ENCODE results near the gene WDR81. TPM values are rescaled to one million over a fixed set of nuclear protein-coding genes. Genes with fewer than 3 reads are reported as not detected.

The WDR81 gene
- polyA plus RNA-seq, 1 donor (not counting 4 experiments of a cell fraction or from before 2014, with no cell fraction given): 4.2 TPM

DNA sequence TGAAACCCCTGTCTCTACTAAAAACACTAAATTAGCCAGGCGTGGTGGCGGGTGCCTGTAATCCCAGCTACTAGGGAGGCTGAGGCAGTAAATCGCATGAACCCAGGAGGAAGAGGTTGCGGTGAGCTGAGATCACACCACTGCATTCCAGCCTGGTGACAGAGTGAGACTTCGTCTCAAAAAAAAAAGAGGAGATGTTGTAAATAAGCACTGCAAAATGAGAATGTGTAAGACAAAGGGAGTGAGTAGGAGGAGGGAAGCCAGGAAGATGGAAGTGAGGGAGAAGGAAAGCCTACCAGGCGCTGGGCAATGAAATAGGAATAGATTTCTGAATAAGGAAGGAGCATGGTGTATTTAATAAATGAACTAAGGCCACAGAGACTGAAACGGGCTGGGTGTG is 31.2 kb upstream of the WDR81 start:
- FAIRE-seq (no peak), DNase-seq (ENCODE audit: low read depth, low spot score) (no peak)
- Histone ChIP-seq H3K9me1 (ENCODE audit: control insufficient read depth, extremely low read depth, insufficient read depth, low read length) (no peaks in the 10 kb centered on the region), H3K4me2 (ENCODE audit: control insufficient read depth, extremely low read depth, insufficient read depth, low read depth, low read length) (no peak overlapping the region), H3K27me3 (ENCODE audit: control insufficient read depth, extremely low read depth, insufficient read depth, low read length) (no peaks in the 10 kb centered on the region), H4K20me1 (ENCODE audit: control insufficient read depth, extremely low read depth, insufficient read depth, low read length) (no peaks in the 10 kb centered on the region), H3K4me3 (ENCODE audit: control insufficient read depth in 2 of 3, extremely low read depth in 1 of 3, insufficient read depth in 2 of 3, low read depth in 1 of 3, low read length in 3 of 3) (no peak overlapping the region), H3K36me3 (ENCODE audit: control insufficient read depth in 2 of 2, extremely low read depth in 1 of 2, insufficient read depth in 2 of 2, low read length in 2 of 2) (no peaks in the 10 kb centered on the region), H3K27ac (ENCODE audit: control insufficient read depth, insufficient read depth, low read length) (no peak overlapping the region), H3K9ac (ENCODE audit: control insufficient read depth, extremely low read depth, insufficient read depth, low read length) (no peak overlapping the region), H3K9me3 (ENCODE audit: control insufficient read depth, low read depth, low read length) (no peaks in the 10 kb centered on the region), H2AFZ (ENCODE audit: control insufficient read depth, low read length) (no peak overlapping the region), H3K79me2 (ENCODE audit: control insufficient read depth, insufficient read depth, low read length) (no peaks in the 10 kb centered on the region), H3K4me1 (ENCODE audit: control insufficient read depth, extremely low read depth, insufficient read depth, low read length) (no peaks in the 10 kb centered on the region)
- TF ChIP-seq CTCF (optimal IDR thresholded peaks at IDR 0.05 in 1 of 3, IDR thresholded peaks at IDR 0.05 in 1 of 3, conservative IDR thresholded peaks at IDR 0.05 in 1 of 3; ENCODE audit: extremely low read depth in 1 of 3, insufficient read depth in 2 of 3, low read length in 3 of 3) (no peak), EZH2 (IDR thresholded peaks at IDR 0.05; ENCODE audit: low read length) (no peak)
- dilution Hi-C loops (cut with MboI; ENCODE audit: extremely low pct_ligation_motif_present, low sequenced_read_pairs): no loop called here

- Histone ChIP-seq H4K20me1 (ENCODE audit: control insufficient read depth, extremely low read depth, insufficient read depth, low read length) (no peaks in the 10 kb centered on the region), H3K27ac (ENCODE audit: control insufficient read depth, insufficient read depth, low read length) (no peak overlapping the region), H2AFZ (ENCODE audit: control insufficient read depth, low read length) (no peak overlapping the region), H3K4me3 (ENCODE audit: control insufficient read depth in 2 of 3, extremely low read depth in 1 of 3, insufficient read depth in 2 of 3, low read depth in 1 of 3, low read length in 3 of 3) (no peak overlapping the region), H3K4me2 (ENCODE audit: control insufficient read depth, extremely low read depth, insufficient read depth, low read depth, low read length) (no peak overlapping the region), H3K9ac (ENCODE audit: control insufficient read depth, extremely low read depth, insufficient read depth, low read length) (no peak overlapping the region), H3K27me3 (ENCODE audit: control insufficient read depth, extremely low read depth, insufficient read depth, low read length) (no peaks in the 10 kb centered on the region), H3K4me1 (ENCODE audit: control insufficient read depth, extremely low read depth, insufficient read depth, low read length) (no peaks in the 10 kb centered on the region), H3K79me2 (ENCODE audit: control insufficient read depth, insufficient read depth, low read length) (no peaks in the 10 kb centered on the region), H3K9me3 (ENCODE audit: control insufficient read depth, low read depth, low read length) (no peaks in the 10 kb centered on the region), H3K9me1 (ENCODE audit: control insufficient read depth, extremely low read depth, insufficient read depth, low read length) (no peaks in the 10 kb centered on the region), H3K36me3 (ENCODE audit: control insufficient read depth in 2 of 2, extremely low read depth in 1 of 2, insufficient read depth in 2 of 2, low read length in 2 of 2) (no peaks in the 10 kb centered on the region)
- FAIRE-seq (no peak), DNase-seq (ENCODE audit: low read depth, low spot score) (no peak)
- TF ChIP-seq CTCF (optimal IDR thresholded peaks at IDR 0.05 in 1 of 3, IDR thresholded peaks at IDR 0.05 in 1 of 3, conservative IDR thresholded peaks at IDR 0.05 in 1 of 3; ENCODE audit: extremely low read depth in 1 of 3, insufficient read depth in 2 of 3, low read length in 3 of 3) (no peak), EZH2 (IDR thresholded peaks at IDR 0.05; ENCODE audit: low read length) (no peak)
- dilution Hi-C loops (cut with MboI; ENCODE audit: extremely low pct_ligation_motif_present, low sequenced_read_pairs): no loop called here
Measured at GRCh38 chr17:1695365-1695764, 29.1 kb upstream of the WDR81 start.
